ENCODE measurements around the gene DSCAM. TPM values are rescaled to one million over a fixed set of nuclear protein-coding genes. Genes with fewer than 3 reads are reported as not detected.

Gene DSCAM, protein sequence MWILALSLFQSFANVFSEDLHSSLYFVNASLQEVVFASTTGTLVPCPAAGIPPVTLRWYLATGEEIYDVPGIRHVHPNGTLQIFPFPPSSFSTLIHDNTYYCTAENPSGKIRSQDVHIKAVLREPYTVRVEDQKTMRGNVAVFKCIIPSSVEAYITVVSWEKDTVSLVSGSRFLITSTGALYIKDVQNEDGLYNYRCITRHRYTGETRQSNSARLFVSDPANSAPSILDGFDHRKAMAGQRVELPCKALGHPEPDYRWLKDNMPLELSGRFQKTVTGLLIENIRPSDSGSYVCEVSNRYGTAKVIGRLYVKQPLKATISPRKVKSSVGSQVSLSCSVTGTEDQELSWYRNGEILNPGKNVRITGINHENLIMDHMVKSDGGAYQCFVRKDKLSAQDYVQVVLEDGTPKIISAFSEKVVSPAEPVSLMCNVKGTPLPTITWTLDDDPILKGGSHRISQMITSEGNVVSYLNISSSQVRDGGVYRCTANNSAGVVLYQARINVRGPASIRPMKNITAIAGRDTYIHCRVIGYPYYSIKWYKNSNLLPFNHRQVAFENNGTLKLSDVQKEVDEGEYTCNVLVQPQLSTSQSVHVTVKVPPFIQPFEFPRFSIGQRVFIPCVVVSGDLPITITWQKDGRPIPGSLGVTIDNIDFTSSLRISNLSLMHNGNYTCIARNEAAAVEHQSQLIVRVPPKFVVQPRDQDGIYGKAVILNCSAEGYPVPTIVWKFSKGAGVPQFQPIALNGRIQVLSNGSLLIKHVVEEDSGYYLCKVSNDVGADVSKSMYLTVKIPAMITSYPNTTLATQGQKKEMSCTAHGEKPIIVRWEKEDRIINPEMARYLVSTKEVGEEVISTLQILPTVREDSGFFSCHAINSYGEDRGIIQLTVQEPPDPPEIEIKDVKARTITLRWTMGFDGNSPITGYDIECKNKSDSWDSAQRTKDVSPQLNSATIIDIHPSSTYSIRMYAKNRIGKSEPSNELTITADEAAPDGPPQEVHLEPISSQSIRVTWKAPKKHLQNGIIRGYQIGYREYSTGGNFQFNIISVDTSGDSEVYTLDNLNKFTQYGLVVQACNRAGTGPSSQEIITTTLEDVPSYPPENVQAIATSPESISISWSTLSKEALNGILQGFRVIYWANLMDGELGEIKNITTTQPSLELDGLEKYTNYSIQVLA (N-terminal part only)
- 0.07 TPM in 1 of 2 replicates, not detected in the other for total RNA-seq (2014; rRNA removed; shearing (Covaris generic))
- polyA plus RNA-seq (2016; fragmentation: Nextera tagmentation; extraction: Ambion mirVana) = not detected in 2 replicates
- long read RNA-seq = 0 reads

- no peaks in the 10 kb centered on the region; the same call in 1 of the 2 replicates for H3K36me3 ChIP-seq (ENCODE audit: insufficient read depth)
- H3K27me3 Mint-ChIP-seq (ENCODE audit: insufficient read depth, low read depth, poor library complexity) = peaks cover 17% of the 10 kb centered on the region
- H2AFZ ChIP-seq = 0 out of 2 replicates have a peak within 1 kb of the TSS, but pooled peaks have one; percentile 47
- H3K9me2 ChIP-seq (ENCODE audit: insufficient read depth) = no peaks in the 10 kb centered on the region
- H3K79me2 ChIP-seq (replicated peaks; ENCODE audit: insufficient read depth) = no peaks in the 10 kb centered on the region
- peaks cover 7% of the 10 kb centered on the region; the same call in 2 of the 3 replicates for H3K36me3 Mint-ChIP-seq (ENCODE audit: low read depth)
- peak; percentile 88 for ATAC-seq
- peaks cover 68% of the 10 kb centered on the region for H3K9me3 Mint-ChIP-seq
- DNase-seq (ENCODE audit: low spot score) = peak; percentile 41
- peaks cover 9% of the 10 kb centered on the region; the same call in 1 of the 2 replicates for H3K4me1 ChIP-seq (ENCODE audit: insufficient read depth)
- no peak within 1 kb of the TSS for H3K27ac Mint-ChIP-seq
- H3K4me3 Mint-ChIP-seq = peak within 1 kb of the TSS; percentile 66
- H3K4me3 ChIP-seq = peak within 1 kb of the TSS; percentile 47
- no peak within 1 kb of the TSS for H3K27ac ChIP-seq (ENCODE audit: low read depth)
- peaks cover 28% of the 10 kb centered on the region for H3K27me3 ChIP-seq (ENCODE audit: insufficient read depth)
- no peaks in the 10 kb centered on the region for H3F3A ChIP-seq (replicated peaks; ENCODE audit: low read depth)
- H4K20me1 ChIP-seq (replicated peaks; ENCODE audit: insufficient read depth) = no peaks in the 10 kb centered on the region
- H3K4me1 Mint-ChIP-seq = peaks cover 8% of the 10 kb centered on the region; the same call in 2 of the 3 replicates
- peak within 1 kb of the TSS; percentile 77 for H3K4me2 ChIP-seq
- TF ChIP-seq JUNB (IDR thresholded peaks at IDR 0.05; ENCODE audit: unreplicated experiment) (no peak), POLR2AphosphoS5 (IDR thresholded peaks at IDR 0.05; ENCODE audit: low read depth) (no peak), ZNF331 (CRISPR knock-in tag; IDR thresholded peaks at IDR 0.05; ENCODE audit: low read depth) (no peak), CREB1 (CRISPR knock-in tag; IDR thresholded peaks at IDR 0.05; ENCODE audit: low read depth) (no peak), EZH2phosphoT487 (IDR thresholded peaks at IDR 0.05; ENCODE audit: unreplicated experiment) (no peak), ETS1 (IDR thresholded peaks at IDR 0.05) (no peak), NANOG (IDR thresholded peaks at IDR 0.05; ENCODE audit: borderline replicate concordance) (no peak), ZNF114 (CRISPR knock-in tag; IDR thresholded peaks at IDR 0.05) (no peak), EZH2 (IDR thresholded peaks at IDR 0.05; ENCODE audit: low read depth, unreplicated experiment) (no peak), STAT1 (IDR thresholded peaks at IDR 0.05; ENCODE audit: unreplicated experiment) (no peak), CTCF (conservative IDR thresholded peaks at IDR 0.05; ENCODE audit: low read depth in 2 of 2) (no peak), REST (IDR thresholded peaks at IDR 0.05; ENCODE audit: unreplicated experiment) (no peak)
These were observed at the start of gene DSCAM for GRCh38 chr21:40846587-40847411. Gene DSCAM (minus strand): TSS chr21:40847158. CDS start chr21:40846661, 497 bp downstream.

Measured in GM23338 (cell line).